Choroid plexus epithelial cell (primary cell): ENCODE measurements around the gene F2R.
"Not testable (repeated sequence)": the region's sequence is repeated elsewhere in the genome, so short reads cannot be mapped to it uniquely, and the experiment has no call there.

Experiments
- DNase-seq: peaks from one replicate; pipeline ENCODE4 v3.0.0-alpha.2; 2010; ENCODE audit warnings: low read depth
- H3K4me3 ChIP-seq: 2 replicates; pipeline ENCODE4 v1.5.1; 2011; ENCODE audit warnings: low read depth, mild to moderate bottlenecking, control low read depth, low read length, moderate library complexity
- CTCF ChIP-seq: conservative IDR thresholded peaks from 2 replicates; pipeline ENCODE4 v1.5.1; 2011; ENCODE audit warnings: low read depth, mild to moderate bottlenecking, control low read depth, inconsistent platforms, low read length, moderate library complexity

F2R gene

GRCh38 chr5:76747706-76748105 is 31.8 kb downstream of the F2R start:
- TF ChIP-seq CTCF = no peak
- DNase-seq = no peak
- H3K4me3 ChIP-seq = no peak overlapping the region

- DNase-seq = no peak
- no peak overlapping the region for H3K4me3 ChIP-seq
- no peak for TF ChIP-seq CTCF
These were observed 35.4 kb downstream of the F2R start for GRCh38 chr5:76751291-76751690.

GRCh38 chr5:76754668-76755078 is 38.7 kb downstream of the F2R start:
- H3K4me3 ChIP-seq = no peak overlapping the region
- DNase-seq = no peak
- no peak for TF ChIP-seq CTCF

- no peak overlapping the region for H3K4me3 ChIP-seq
- no peak for TF ChIP-seq CTCF
- no peak for DNase-seq
These were observed 40.1 kb downstream of the F2R start for GRCh38 chr5:76755779-76756637.

- no peak overlapping the region for H3K4me3 ChIP-seq
- no peak for DNase-seq
- TF ChIP-seq CTCF = no peak
These were observed 41.1 kb downstream of the F2R start for GRCh38 chr5:76757049-76757448.

GRCh38 chr5:76761118-76761517 is 45.2 kb downstream of the F2R start:
- not testable (repeated sequence) for H3K4me3 ChIP-seq
- peak; percentile 54 for DNase-seq

- H3K4me3 ChIP-seq = no peak overlapping the region
- no peak for DNase-seq
- TF ChIP-seq CTCF = no peak
These were observed 46.6 kb downstream of the F2R start for GRCh38 chr5:76762484-76762883.
